Measurements from ENCODE around the gene CHDH.

The CHDH gene

DNA sequence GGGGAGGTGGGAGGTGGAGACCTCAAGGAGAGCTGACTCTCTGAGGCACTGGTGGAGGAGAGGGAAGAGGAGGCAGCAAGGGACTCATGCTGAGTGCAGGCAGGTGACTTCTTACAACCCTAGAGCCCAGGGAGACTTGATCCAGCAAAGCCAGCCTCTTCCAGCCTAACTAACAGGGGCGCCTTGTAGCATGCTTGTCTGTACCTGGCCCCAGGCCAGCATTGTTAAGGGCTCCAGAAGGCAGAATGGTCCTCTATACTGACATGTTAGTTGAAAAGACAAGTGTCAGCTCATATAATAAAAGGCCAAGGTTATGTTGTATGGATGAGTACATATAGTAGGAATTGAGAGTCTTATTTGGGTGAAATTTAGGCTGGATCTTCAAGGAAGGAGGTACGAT lies 65.4 kb downstream of the CHDH start:
- no peak for DNase-seq

DNA sequence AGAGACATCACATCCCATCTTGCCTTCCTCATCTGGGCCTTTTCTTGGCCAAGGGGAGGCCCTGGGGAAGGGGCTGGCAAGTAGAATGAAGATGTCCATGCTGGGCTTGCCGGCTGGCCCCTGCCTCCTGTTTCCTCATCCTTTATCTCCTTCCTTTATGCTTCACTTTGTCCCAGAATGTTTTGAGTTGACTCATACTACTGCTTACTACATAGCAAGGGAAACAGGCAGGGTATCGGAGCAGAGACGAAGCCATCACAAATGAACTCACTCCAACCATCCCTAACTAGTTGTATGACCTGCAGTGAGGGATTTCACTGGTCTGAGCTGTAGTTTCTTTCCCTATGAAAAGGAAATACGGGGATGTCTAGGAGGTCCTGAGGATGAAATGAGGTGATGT lies 66.0 kb downstream of the CHDH start:
- DNase-seq = no peak

- no peak for DNase-seq
Measured at GRCh38 chr3:53778153-53778552, 68.1 kb downstream of the CHDH start.

DNA sequence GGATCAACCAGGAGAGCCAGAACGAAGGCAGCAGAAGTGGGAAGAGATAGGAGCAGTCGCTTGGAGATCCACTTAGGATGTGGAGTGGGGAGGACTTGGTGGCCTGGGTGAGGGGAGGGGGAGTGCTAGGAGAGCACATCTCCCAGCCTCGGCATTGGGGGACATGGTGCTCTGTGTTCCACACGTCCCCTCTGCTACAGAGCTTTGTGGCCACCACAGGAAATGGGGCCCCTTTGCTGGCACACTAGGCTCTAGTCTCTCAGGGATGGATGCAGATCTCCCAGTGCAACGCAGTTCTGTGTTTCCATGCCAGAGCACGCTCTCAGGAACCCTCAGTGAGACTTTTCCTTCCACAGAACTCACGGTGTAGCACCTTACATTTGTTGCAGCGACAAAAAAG lies 68.8 kb downstream of the CHDH start:
- no peak for DNase-seq

DNA sequence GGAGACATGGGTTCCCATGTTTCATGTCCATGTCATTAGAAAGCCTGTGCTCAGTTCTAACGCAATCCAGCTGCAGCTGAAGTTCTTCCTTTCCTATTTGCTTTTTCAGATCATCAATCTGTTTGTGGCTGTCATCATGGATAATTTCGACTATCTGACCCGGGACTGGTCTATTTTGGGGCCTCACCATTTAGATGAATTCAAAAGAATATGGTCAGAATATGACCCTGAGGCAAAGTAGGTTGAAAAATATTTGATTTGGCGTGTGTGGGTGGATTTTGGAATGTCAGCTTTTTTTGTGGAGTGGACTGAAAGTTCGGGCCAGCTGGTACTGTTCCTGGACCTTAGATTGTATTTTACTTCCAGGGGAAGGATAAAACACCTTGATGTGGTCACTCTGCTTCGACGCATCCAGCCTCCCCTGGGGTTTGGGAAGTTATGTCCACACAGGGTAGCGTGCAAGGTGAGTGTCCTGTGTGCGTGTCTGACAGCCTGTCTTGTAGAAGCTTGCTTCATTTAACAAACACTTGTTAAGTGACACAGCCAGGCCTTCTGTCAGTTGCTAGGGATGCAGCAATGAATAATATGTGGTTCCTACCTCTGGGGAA lies 69.6 kb downstream of the CHDH start:
- DNase-seq = no peak

DNA sequence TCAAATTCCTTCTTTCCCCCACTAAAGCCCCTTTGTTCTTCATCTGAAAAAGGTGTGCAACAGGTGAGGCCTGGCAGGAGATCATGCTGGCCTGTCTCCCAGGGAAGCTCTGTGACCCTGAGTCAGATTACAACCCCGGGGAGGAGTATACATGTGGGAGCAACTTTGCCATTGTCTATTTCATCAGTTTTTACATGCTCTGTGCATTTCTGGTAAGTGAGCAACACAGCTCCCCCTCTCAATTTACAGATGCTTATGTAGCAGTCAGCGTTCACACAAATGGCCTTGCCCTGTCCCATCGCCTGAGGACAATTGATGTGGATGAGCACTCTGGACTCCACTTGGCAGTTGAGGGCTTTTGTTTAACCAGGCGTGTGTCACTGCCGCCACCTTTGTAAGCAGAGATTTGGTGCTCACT lies 70.4 kb downstream of the CHDH start:
- DNase-seq = no peak

DNA sequence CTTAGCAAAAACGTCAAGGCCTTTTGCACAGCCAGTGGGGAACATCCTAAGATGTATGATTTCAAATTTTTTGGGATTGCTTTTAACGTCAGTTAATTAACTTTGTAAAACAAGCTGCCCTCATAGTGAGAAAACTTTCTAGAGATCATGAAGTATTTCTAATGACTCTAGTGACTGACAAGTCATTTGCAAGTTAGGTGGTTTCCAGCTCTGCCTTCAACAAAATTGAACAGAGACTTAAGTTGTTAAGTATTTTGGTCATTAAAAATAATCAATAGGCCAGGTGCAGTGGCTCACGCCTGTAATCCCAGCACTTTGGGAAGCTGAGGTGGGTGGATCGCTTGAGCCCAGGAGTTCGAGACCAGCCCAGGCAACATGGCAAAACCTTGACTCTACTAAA lies 71.2 kb downstream of the CHDH start:
- no peak for DNase-seq

DNA sequence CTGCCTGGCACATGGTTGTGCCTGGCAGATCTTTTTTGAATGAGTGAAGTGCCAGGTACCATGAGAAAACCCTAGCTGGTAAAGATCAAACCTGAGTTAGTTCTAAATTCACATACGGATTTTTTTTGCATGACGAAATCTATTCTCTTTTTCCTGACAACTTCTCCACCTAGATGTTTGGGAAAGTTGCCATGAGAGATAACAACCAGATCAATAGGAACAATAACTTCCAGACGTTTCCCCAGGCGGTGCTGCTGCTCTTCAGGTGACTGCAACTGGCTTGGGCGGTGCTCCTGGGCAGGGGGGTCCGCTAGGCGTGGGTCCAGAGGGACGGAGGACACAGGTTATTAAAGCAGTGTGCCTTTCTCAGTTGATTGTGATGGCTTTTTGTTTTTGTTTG lies 71.8 kb downstream of the CHDH start:
- DNase-seq = no peak

GRCh38 chr3:53773611-53774368 lies 72.4 kb downstream of the CHDH start:
- DNase-seq = no peak

DNA sequence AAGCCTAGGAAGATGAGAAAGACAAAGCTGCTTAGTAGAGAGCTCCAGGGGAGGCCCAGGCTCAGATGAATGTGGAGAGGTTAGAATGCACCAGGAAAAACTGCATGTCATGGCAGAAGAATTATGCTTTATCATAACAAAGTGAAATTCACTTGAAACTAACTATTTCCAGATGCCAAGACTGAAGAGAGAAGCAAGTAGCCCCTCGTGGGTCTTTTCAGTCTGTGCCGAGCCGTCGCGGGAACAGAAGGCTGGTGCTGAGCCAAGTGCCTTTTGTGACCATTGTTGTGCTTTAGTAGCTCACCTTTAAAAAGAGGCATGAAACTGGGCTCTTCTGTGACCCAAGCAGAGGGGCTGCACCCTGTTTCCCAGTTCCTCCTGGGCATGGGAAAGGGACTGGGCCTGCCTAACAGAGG lies 73.2 kb downstream of the CHDH start:
- DNase-seq = no peak

DNA sequence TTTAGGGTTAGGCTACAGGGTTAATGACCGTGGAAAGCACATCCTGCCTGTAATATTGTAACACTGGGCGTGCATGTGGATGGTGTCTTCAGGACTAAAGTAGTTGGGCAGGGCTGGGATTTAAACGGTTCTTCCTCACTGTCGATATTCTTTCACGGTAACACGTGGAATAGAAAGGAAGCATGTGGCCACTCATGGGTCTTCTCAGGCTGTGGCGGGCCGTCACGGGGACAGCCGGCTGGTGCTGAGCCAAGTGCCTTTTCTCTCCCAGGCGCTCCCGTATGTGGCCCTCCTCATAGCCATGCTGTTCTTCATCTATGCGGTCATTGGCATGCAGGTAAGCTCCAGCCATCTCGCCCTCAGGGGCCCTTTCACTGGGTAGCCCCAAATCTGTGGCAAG lies 73.7 kb downstream of the CHDH start:
- DNase-seq = no peak

- DNase-seq = no peak
Measured at GRCh38 chr3:53768478-53769459, 77.5 kb downstream of the CHDH start.

DNA sequence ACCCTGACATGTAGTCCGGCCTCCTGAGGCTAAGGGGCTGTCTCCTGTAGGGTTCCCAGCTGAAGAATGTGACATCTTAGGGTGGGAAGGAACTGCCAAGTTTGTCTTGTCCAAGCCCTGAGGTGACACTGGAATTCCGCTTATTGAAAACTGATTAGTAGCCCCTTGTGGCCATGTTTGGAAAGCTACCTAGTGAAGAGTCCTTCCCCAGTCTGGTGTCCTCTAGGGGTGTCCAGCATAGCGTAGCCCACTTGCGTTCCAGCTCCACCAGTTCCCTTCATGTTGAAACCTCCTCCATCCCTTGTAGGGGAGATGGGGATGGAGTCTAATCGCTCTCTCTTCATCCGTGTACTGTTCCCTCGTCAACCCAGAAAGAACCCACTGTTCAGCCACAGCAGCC lies 79.5 kb downstream of the CHDH start:
- no peak for DNase-seq

DNA sequence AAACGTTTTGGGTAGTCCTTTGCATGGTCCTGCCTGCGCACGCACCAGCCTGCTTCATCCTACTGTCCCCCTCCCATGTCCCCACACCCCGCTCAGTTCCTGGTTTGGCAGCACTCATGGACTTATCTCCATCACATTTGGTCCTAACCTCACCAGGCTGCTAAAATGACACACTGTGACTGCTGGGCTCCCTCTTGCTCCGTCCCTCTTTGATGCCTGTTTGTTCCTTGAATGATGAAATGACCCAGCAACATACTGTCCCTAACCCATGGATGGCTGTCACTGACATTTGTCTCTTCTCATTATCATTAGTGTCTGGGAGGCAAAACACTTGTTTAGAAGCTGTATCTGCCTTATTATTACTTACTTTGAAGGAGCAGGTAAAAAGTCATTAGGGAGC lies 80.5 kb downstream of the CHDH start:
- no peak for DNase-seq

DNA sequence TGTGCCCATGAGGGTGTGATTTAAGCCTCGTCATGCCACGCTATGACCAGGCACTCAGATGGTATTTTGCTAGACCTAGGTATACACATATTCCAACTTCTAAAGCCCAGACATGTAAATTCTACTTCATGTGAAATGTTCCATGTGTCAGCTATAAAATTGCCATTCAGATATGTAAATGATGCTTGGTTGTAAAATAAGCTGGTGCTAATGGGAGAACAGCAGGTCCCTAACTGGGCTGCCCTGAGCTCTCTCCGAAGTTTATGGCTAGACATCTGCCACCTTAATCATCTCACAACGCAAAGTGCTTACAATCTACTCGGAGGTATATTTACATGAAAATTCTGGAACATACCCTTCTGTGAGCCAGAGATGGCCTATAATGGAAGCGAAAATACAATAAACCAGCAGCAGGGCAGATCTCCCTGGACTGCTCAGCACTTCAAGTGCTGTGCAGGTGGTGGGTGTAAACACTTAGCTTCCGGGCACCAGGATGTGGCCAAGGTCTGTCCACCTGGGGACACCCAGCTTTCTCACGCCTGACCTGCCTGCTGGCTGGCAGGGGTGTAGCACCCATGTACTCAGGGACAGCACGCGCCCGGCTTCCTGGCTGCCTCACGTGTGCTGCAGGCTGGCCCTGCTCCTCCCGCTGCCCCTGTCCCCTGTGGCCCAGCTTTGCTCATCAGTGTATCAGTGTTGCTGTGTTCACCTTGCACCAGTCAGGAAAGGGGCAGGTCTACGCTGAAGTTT lies 82.0 kb downstream of the CHDH start:
- no peak for DNase-seq

GRCh38 chr3:53763353-53763752 lies 82.9 kb downstream of the CHDH start:
- no peak for DNase-seq
